Body of pancreas (tissue), 4 donors: ENCODE data around the gene MTMR1.

Experiments used
- CTCF ChIP-seq, 7 experiments: fragments of 450-650 bp in 4 of 7; fragments of 200-600 bp in 3 of 7; sonication (generic) in 3 of 7; IDR thresholded peaks; one replicate each; pipeline ENCODE4 v1.5.1; 2016 to 2019; ENCODE audit warnings: antibody characterized with exemption in 7 of 7
- POLR2A ChIP-seq, 3 donors: fragments of 450-650 bp; IDR thresholded peaks; one replicate each; pipeline ENCODE4 v1.6.1; 2016; ENCODE audit warnings: antibody characterized with exemption in 3 of 3, mild to moderate bottlenecking in 2 of 3

DNA sequence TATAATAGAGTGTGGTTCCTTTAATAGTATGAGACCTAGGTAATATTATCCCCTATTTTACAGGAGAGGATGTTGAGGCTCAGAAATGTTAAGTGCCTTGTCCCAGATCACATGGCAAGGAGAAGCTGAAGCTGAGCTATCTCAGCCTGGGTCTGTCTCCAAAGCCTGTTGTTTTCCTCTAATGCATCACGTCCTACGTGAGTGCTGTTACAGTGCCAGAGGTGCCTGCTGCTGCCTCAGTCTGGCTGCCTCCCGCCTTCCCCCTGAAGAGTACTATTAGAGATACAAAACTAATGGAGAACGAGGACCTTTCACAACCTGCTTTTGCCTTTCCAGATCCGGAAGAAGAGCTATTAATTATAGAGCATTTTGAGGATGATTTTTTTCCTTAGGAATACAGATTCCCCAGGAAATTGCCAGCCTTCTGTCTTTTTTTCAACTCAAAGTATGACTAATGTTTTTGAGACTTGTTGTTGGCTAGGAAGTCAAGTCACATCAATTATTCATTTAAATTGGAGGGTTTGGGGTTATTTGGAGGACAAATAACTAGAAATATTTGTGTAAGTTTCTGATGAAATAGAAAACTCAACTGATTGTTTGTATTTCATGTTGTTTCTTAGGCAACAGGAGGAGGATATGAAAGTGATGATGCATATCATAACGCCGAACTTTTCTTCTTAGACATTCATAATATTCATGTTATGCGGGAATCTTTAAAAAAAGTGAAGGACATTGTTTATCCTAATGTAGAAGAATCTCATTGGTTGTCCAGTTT lies 43.9 kb upstream of the MTMR1 start:
- TF ChIP-seq CTCF (IDR thresholded peaks at IDR 0.05) (no peak), POLR2A (IDR thresholded peaks at IDR 0.05) (no peak)
